HG03378 (cell line): ENCODE results near the gene PTGES3L.
"Not testable (repeated sequence)": the region's sequence is repeated elsewhere in the genome, so short reads cannot be mapped to it uniquely, and the experiment has no call there.

ENCODE experiments used
- ATAC-seq: cut with Tn5 transposase; IDR thresholded peaks from one replicate; pipeline ENCODE4 v1.9.1; 2021; ENCODE audit warnings: mild to moderate bottlenecking, moderate library complexity; ENCODE audit not compliant: unreplicated experiment

Gene PTGES3L

DNA sequence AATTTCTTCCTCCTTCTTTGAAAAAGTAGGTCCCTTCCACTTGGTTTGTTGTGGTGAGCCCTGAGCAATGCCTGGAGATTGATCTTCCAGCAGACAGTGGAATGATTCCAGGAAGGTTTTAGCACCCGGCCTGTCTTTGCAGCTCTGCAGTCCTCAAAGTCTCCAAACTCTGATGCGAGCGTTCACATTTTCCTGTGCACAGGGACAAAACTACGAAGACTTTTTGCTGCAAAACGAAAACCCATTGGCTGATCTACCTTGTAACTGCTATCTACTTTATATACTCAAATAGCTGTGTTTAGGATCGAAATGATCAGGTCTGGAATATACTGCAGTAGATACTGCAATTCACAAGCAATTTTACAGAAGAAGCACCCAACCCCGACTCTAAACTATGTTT lies 57.6 kb downstream of the PTGES3L start:
- no peak for ATAC-seq

DNA sequence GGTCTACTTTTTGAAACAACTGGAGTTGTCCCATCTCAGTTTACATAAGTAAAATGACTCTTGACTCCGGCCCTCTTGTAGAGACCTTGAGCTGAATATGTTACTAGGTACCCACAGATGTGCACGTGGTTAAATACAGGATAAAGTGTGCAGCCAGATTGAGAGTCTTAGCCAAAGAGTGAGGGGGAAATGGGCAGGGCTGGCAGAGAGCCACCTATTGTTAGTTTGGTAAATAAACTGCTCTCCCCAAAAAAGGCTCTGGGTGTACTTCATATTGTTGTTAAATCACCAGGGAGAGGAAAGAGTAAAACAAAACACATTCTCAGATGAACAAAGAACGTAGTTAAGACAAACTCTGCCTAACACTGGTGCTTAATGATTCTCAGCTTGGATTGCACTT lies 59.0 kb downstream of the PTGES3L start:
- no peak for ATAC-seq

DNA sequence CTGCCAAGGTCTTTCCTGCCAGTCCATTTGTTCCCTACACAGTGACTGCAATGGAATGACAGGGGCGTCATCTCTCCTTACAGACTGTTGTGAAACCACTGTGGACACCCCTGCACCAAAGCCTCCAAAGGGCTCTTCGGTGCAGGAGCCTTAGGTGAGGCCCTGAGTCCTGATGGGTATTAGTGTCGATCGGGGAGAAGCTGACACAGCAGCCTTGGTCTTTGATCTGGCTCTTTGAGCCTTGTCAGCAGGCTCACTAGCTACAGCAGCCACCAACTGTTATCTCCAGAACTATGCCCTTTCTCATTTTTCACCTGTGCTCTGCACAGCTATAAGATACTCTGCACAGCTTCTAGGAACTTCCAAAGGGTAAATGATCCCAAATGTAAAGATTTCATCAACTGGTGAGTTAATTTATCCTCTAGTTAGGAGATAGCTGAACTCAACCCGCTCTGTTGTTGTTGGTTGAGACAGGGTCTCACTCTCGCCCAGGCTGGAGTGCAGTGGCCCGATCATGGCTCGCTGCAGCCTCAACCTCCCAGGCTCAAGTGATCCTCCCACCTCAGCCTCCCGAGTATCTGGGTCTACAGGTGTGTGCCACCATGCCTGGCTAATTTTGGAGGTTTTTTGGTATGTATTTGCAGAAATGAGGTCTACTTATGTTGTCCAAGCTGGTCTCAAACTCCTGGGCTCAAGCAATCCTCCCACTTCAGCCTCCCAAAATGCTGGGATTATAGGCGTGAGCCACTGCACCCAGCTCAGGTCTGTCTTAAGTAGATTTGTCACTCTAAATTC lies 59.6 kb downstream of the PTGES3L start:
- ATAC-seq: no peak

DNA sequence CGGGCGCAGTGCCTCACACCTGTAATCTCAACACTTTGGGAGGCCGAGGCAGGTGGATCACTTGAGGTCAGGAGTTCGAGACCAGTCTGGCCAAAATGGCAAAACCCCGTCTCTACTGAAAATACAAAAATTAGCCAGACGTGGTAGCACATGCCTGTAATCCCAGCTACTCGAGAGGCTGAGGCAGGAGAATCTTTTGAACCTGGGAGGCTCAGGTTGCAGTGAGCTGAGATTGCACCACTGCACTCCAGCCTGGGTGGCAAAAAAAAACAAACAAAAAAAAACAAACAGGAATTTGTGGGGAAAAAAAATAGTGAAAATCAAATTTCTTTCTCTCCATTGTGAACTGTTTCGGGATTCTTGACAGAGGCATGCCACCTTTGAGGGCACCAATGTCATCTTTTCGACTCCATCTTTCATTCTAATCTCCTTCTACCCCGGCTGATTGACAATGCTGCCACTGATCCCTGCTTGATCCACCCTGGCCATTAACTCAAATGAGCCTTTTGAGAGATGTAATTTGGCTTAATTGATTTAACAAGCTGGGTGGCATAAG lies 60.3 kb downstream of the PTGES3L start:
- ATAC-seq: not testable (repeated sequence)

DNA sequence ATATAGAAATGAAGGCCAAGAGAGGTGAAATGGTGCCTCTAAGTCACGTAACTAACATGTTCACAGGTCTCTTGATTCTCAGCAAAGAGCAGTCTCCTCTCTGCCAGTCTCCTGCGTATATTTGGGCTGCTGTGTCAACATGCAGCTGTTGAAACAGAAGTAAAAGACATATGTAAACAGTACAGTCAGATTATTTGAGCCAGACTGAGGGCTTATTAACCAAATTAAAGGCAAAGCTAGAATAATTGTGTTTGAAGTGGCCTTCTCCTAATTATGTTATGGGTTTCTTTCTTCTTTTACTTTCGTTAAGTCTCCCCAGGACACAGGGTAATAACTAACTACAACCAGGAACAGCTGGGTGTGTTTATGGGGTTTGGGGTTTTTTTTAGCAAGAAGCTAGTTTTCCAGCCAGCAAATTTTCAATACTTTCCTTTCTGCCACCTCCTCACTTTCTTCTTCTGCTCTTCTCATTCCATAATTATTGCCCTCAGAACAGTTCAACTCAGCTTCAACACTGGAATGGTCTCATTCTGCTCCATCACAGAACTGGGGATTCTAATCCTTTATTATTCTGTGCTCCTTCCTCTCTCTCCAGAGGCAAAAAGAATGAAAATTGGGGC lies 60.9 kb downstream of the PTGES3L start:
- no peak for ATAC-seq
